ENCODE results near the gene RRAGB. TPM values are rescaled to one million over a fixed set of nuclear protein-coding genes. Genes with fewer than 3 reads are reported as not detected.
"Not testable (repeated sequence)": the region's sequence is repeated elsewhere in the genome, so short reads cannot be mapped to it uniquely, and the experiment has no call there.

Gene RRAGB
- total RNA-seq, 1 donor from 2014 or later = 14.9 TPM

DNA sequence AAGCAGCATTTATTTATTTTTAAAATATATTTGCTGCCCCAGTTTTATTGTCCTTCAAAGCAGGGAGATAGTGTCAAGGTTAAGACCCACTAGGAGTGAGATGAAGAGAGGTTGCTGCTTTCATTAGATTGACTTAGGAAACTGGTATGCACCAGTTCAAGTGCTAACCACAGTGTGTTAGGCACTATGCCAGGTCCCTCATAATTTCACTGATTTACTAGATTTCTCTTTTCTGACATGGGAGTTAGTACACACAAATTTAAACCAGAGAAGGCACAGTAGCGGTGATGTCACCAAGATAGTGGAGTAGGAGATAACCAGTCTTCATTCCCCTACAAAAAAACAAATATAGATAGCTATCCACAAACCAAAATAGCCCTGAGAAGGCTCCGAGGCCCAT is 14.3 kb downstream of the RRAGB start:
- Histone ChIP-seq H3K4me3 (ENCODE audit: low read depth, low read length) (no peak overlapping the region), H3K27me3 (ENCODE audit: control insufficient read depth, insufficient read depth, low read length) (no peaks in the 10 kb centered on the region), H3K36me3 (ENCODE audit: control insufficient read depth, insufficient read depth, low read length) (no peaks in the 10 kb centered on the region)
- TF ChIP-seq, protein P1, sequence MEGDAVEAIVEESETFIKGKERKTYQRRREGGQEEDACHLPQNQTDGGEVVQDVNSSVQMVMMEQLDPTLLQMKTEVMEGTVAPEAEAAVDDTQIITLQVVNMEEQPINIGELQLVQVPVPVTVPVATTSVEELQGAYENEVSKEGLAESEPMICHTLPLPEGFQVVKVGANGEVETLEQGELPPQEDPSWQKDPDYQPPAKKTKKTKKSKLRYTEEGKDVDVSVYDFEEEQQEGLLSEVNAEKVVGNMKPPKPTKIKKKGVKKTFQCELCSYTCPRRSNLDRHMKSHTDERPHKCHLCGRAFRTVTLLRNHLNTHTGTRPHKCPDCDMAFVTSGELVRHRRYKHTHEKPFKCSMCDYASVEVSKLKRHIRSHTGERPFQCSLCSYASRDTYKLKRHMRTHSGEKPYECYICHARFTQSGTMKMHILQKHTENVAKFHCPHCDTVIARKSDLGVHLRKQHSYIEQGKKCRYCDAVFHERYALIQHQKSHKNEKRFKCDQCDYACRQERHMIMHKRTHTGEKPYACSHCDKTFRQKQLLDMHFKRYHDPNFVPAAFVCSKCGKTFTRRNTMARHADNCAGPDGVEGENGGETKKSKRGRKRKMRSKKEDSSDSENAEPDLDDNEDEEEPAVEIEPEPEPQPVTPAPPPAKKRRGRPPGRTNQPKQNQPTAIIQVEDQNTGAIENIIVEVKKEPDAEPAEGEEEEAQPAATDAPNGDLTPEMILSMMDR (IDR thresholded peaks at IDR 0.05; ENCODE audit: insufficient read depth, low read length, poor library complexity, severe bottlenecking) = no peak
- DNase-seq (ENCODE audit: low read depth) = no peak

DNA sequence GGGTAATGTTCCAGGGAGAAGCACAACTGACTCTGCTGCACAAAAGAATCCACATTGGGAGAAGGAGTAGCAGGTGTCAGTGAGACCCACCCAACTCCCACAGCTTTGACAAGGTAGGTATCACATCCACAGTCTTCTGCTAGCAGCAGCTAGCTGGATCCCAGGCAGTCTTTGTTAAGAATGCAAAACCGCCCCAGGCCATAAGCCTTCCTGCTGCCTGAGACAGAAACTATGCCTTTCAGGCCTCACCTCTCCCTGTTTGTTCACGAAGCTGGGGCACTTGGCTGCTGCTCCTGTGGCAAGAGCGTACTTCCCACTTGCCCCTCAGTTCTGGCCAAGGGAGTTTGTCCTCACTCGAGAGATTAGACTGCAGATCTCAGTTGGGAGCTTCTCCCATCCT is 21.4 kb downstream of the RRAGB start:
- Histone ChIP-seq H3K27me3 (ENCODE audit: control insufficient read depth, insufficient read depth, low read length) (no peaks in the 10 kb centered on the region), H3K36me3 (ENCODE audit: control insufficient read depth, insufficient read depth, low read length) (no peaks in the 10 kb centered on the region), H3K4me3 (ENCODE audit: low read depth, low read length) (no peak overlapping the region)
- no peak for DNase-seq (ENCODE audit: low read depth)
- TF ChIP-seq, protein P1 (IDR thresholded peaks at IDR 0.05; ENCODE audit: insufficient read depth, low read length, poor library complexity, severe bottlenecking) = no peak

GRCh38 chrX:55742649-55743048 is 25.1 kb downstream of the RRAGB start:
- TF ChIP-seq, protein P1 (IDR thresholded peaks at IDR 0.05; ENCODE audit: insufficient read depth, low read length, poor library complexity, severe bottlenecking) = no peak
- no peak for DNase-seq (ENCODE audit: low read depth)
- no peaks in the 10 kb centered on the region for H3K36me3 ChIP-seq (ENCODE audit: control insufficient read depth, insufficient read depth, low read length)
- H3K27me3 ChIP-seq (ENCODE audit: control insufficient read depth, insufficient read depth, low read length) = no peaks in the 10 kb centered on the region
- H3K4me3 ChIP-seq (ENCODE audit: low read depth, low read length) = no peak overlapping the region

DNA sequence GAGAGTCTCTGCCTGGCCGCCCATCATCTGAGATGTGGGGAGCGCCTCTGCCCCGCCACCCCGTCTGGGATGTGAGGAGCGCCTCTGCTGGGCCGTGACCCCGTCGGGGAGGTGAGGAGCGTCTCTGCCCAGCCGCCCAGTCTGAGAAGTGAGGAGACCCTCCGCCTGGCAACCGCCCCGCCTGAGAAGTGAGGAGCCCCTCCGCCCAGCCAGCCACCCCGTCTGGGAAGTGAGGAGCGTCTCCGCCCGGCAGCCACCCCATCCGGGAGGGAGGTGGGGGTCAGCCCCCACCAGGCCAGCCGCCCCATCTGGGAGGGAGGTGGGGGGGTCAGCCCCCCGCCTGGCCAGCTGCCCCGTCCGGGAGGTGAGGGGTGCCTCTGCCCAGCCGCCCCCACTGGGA is 30.9 kb downstream of the RRAGB start:
- H3K36me3 ChIP-seq (ENCODE audit: control insufficient read depth, insufficient read depth, low read length); H3K27me3 ChIP-seq (ENCODE audit: control insufficient read depth, insufficient read depth, low read length); DNase-seq (ENCODE audit: low read depth); H3K4me3 ChIP-seq (ENCODE audit: low read depth, low read length): not testable (repeated sequence)

DNA sequence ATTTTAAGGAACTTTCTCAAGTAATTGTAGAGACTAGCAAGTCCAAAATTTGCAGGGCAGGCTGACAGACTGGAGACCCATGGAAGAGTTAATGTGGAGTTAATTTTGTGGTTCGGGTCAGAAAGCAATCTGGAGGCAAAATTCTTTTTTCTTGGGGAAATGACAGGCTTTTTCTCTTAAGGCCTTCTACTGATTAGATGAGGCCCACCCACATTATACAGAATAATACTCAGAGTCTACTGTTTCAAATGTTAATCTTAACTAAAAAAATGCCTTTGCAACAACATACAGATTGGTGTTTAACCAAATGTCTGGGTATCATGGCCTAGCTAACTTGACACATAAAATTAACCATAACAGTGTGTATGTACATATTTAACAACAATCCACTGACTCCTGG is 32.7 kb downstream of the RRAGB start:
- no peaks in the 10 kb centered on the region for H3K27me3 ChIP-seq (ENCODE audit: control insufficient read depth, insufficient read depth, low read length)
- H3K4me3 ChIP-seq (ENCODE audit: low read depth, low read length) = no peak overlapping the region
- H3K36me3 ChIP-seq (ENCODE audit: control insufficient read depth, insufficient read depth, low read length) = no peaks in the 10 kb centered on the region
- TF ChIP-seq, protein P1 (IDR thresholded peaks at IDR 0.05; ENCODE audit: insufficient read depth, low read length, poor library complexity, severe bottlenecking) = no peak
- DNase-seq (ENCODE audit: low read depth) = no peak

DNA sequence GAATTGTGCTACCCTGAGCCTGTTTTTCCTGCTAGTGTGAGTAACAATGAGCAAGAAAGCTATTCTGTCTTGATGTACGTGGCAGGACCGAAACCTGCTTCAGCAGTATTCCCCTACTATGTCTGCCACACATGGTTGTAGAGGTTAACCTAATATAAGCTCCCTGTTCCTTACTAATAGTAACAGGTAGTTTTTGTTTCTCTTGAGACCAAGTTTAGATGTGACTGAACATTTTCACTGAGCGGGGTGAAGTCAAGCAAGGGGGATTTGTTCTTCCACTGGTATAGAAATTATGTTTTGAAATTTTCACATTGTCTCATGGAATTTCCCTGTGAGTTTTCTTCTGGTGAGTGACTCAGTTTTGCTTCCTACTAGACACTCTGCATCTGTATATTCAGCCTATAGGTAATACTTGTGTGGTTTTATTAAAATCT is 37.3 kb downstream of the RRAGB start:
- TF ChIP-seq, protein P1 (IDR thresholded peaks at IDR 0.05; ENCODE audit: insufficient read depth, low read length, poor library complexity, severe bottlenecking) = no peak
- DNase-seq (ENCODE audit: low read depth) = no peak
- H3K27me3 ChIP-seq (ENCODE audit: control insufficient read depth, insufficient read depth, low read length) = no peaks in the 10 kb centered on the region
- no peak overlapping the region for H3K4me3 ChIP-seq (ENCODE audit: low read depth, low read length)
- H3K36me3 ChIP-seq (ENCODE audit: control insufficient read depth, insufficient read depth, low read length) = no peaks in the 10 kb centered on the region
